ENCODE results near the gene IER2. TPM values are rescaled to one million over a fixed set of nuclear protein-coding genes. Genes with fewer than 3 reads are reported as not detected.

The IER2 gene
- total and polyA plus RNA-seq, 8 donors, result 44.6 to 408 (median 115) TPM

DNA sequence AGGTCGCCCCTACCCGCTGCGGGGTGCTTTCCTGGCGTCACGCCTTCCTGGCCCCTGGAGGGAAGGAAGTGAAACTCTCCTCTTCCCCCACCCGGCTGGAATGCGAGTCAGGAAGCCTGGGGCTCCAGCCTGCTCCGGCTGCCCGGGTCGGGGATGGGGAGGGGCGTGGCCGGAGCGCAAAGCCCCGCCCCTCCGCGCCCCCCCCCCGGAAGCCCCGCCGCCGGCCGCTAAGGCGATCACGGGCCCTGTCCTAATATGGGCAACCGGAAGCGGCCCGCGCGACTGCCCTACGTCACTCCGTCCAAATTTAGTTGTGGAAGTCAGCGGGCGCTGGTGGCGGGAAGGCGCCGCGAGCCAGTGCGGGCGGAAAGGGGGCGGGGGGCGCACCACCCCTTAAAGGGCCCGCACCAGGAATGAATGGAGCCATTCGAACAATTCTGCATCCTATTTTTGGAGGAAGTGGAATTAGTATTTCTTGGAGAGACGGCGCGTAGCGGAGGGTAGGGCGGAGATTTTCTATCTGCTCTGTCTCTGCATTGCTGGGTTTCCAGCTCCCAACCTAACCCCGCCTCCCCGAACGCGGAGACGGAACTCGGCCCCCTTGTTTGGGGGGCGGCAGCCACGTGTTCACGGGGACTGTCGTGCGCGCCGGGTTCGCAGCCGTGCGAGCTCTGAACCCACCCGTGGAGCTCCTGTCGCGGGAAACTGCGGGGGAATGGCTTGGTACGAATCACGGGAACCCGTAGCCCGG lies 1.6 kb downstream of the IER2 start:
- H3K4me1 ChIP-seq, result peaks cover 10 to 41% of the 10 kb centered on the region in 2 donors
- no peaks in the 10 kb centered on the region for H3K9me3 ChIP-seq
- no peaks in the 10 kb centered on the region for H3K36me3 ChIP-seq
- intact Hi-C loops (cut with DNase I), result no loop called here
- H3K4me3 ChIP-seq, result peak overlapping the region; percentile 95 to 100
- H3K27me3 ChIP-seq, result no peaks in the 10 kb centered on the region
- TF ChIP-seq CTCF (IDR thresholded peaks at IDR 0.05), result peak in 1 of 2 donors; percentile 39
- ATAC-seq (peak; percentile 54), DNase-seq (peak; percentile 96 to 98 (median 97))
- H3K27ac ChIP-seq, result peak overlapping the region; percentile 96 to 97

DNA sequence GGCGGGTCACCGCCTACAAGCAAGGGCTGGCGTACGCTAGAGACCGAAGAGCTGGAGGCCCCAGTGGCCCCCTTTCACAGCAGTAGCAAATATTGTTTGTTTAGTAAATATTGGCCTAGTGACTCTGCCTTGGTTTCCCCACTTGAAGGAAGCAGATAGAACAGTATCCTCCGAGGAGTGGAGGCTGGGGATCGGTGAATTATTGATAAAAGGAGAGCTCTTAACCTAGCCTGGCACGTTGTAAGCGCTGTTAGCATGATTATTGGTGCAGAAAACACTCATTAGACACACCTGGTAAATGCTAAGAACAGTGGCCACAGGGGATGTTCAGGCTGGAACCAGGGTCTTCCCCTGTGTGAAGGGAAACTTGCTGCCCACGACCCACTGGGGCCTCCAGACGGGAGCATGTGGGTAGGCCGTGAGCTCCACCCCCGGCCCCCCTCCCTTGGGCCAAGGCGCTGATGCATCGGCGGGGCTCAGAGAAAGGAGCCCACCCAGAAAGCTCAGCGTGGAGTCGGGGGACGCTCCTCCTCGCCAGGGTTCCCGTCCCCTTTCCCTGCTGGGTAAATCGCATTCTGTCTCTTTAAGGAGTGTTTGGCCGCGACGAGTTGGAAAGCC lies 2.3 kb downstream of the IER2 start:
- intact Hi-C loops (cut with DNase I), result no loop called here
- H3K27me3 ChIP-seq, result no peaks in the 10 kb centered on the region
- no peaks in the 10 kb centered on the region for H3K36me3 ChIP-seq
- no peaks in the 10 kb centered on the region for H3K9me3 ChIP-seq
- ATAC-seq (peak; percentile 0), DNase-seq (no peak)
- peak overlapping the region; percentile 95 to 100 for H3K4me3 ChIP-seq
- H3K27ac ChIP-seq, result peak overlapping the region; percentile 96 to 97
- no peak for TF ChIP-seq CTCF (IDR thresholded peaks at IDR 0.05)
- H3K4me1 ChIP-seq, result peaks cover 10 to 42% of the 10 kb centered on the region in 2 donors

DNA sequence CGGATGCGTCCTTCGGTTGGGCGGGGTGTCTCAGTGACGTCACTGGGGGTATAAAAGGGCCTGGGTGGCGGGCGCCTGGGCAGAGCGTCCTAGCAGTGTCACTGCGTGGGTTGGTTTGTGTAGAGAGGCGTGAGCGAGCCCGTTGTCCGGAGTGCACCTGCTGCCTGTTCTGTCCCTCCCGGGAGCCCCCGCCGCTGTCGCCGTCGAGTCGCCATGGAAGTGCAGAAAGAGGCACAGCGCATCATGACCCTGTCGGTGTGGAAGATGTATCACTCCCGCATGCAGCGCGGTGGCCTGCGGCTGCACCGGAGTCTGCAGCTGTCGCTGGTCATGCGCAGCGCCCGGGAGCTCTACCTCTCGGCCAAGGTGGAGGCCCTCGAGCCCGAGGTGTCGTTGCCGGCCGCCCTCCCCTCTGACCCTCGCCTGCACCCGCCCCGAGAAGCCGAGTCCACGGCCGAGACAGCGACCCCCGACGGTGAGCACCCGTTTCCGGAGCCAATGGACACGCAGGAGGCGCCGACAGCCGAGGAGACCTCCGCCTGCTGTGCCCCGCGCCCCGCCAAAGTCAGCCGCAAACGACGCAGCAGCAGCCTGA lies 2.9 kb downstream of the IER2 start:
- peak; percentile 35 for ATAC-seq

GRCh38 chr19:13153569-13154240 lies 3.5 kb downstream of the IER2 start:
- Histone ChIP-seq H3K36me3 (no peaks in the 10 kb centered on the region), H3K27me3 (no peaks in the 10 kb centered on the region), H3K4me1 (peaks cover 8 to 35% of the 10 kb centered on the region in 2 donors), H3K4me3 (peak overlapping the region; percentile 95 to 100), H3K27ac (peak overlapping the region; percentile 96 to 97), H3K9me3 (no peaks in the 10 kb centered on the region)
- TF ChIP-seq CTCF (IDR thresholded peaks at IDR 0.05), result no peak
- DNase-seq, result peak in 3 of 4 donors; percentile 41 to 86 (median 68)
- intact Hi-C loops (cut with DNase I), result no loop called here
- ATAC-seq, result no peak

More for the DNA sequence above, 2.9 kb downstream of the IER2 start:
- no peaks in the 10 kb centered on the region for H3K9me3 ChIP-seq
- intact Hi-C loops (cut with DNase I), result no loop called here
- H3K36me3 ChIP-seq, result no peaks in the 10 kb centered on the region
- H3K27me3 ChIP-seq, result no peaks in the 10 kb centered on the region
- no peak for TF ChIP-seq CTCF (IDR thresholded peaks at IDR 0.05)
- peak overlapping the region; percentile 95 to 100 for H3K4me3 ChIP-seq
- H3K4me1 ChIP-seq, result peaks cover 10 to 42% of the 10 kb centered on the region in 2 donors
- DNase-seq, result peak; percentile 95 to 98 (median 96)
- peak overlapping the region; percentile 96 to 97 for H3K27ac ChIP-seq
